NOMO-1 treated with DMSO at 0.1 percent for 48 hours (cell line): ENCODE results near the gene HIVEP1.

ENCODE experiments used
- DNase-seq: peaks from one replicate; lab custom pipeline; 2025; ENCODE audit not compliant: unreplicated experiment; lab: John Stamatoyannopoulos, UW

Gene HIVEP1

GRCh38 chr6:11992086-11992485 is 20.0 kb upstream of the HIVEP1 start:
- DNase-seq, result no peak

GRCh38 chr6:11994875-11995461 is 17.1 kb upstream of the HIVEP1 start:
- no peak for DNase-seq

GRCh38 chr6:11996751-11997150 is 15.4 kb upstream of the HIVEP1 start:
- DNase-seq, result no peak

GRCh38 chr6:11999246-11999645 is 12.9 kb upstream of the HIVEP1 start:
- DNase-seq, result no peak

GRCh38 chr6:12000174-12000573 is 11.9 kb upstream of the HIVEP1 start:
- DNase-seq, result no peak

- DNase-seq, result no peak
Measured at GRCh38 chr6:12001004-12001705, 11.0 kb upstream of the HIVEP1 start.

- DNase-seq, result no peak
Measured at GRCh38 chr6:12001706-12002435, 10.2 kb upstream of the HIVEP1 start.

GRCh38 chr6:12007473-12007872 is 4.6 kb upstream of the HIVEP1 start:
- DNase-seq, result no peak

- no peak for DNase-seq
Measured at GRCh38 chr6:12007887-12008286, 4.2 kb upstream of the HIVEP1 start.

GRCh38 chr6:12008366-12009179 is 3.5 kb upstream of the HIVEP1 start:
- peak; percentile 84 for DNase-seq

- no peak for DNase-seq
Measured at GRCh38 chr6:12009180-12009685, 2.9 kb upstream of the HIVEP1 start.

- no peak for DNase-seq
Measured at GRCh38 chr6:12009876-12010634, 2.1 kb upstream of the HIVEP1 start.

- peak; percentile 57 for DNase-seq
Measured at GRCh38 chr6:12010635-12011275, 1.4 kb upstream of the HIVEP1 start.

- DNase-seq, result peak; percentile 95
Measured at GRCh38 chr6:12011276-12012037, 655 bp upstream of the HIVEP1 start.

- peak; percentile 27 for DNase-seq
Measured at GRCh38 chr6:12012558-12013306, 620 bp downstream of the HIVEP1 start.

GRCh38 chr6:12013307-12013719 is 1.2 kb downstream of the HIVEP1 start:
- DNase-seq, result no peak

GRCh38 chr6:12014027-12014872 is 2.1 kb downstream of the HIVEP1 start:
- no peak for DNase-seq

GRCh38 chr6:12014873-12015149 is 2.7 kb downstream of the HIVEP1 start:
- no peak for DNase-seq
